Loucy (cell line): Measurements from ENCODE around the gene CYYR1.

Experiments used
- H2AFZ ChIP-seq: fragments of 200-600 bp; sonication (generic); 2 replicates; pipeline ENCODE4 v1.6.0; 2016; ENCODE audit warnings: antibody characterized with exemption, mild to moderate bottlenecking, low read length, moderate library complexity
- H3F3A ChIP-seq: fragments of 200-600 bp; 2 replicates; pipeline ENCODE4 v1.6.0; 2016; ENCODE audit warnings: antibody characterized with exemption, low read depth, mild to moderate bottlenecking
- H3K27me3 ChIP-seq: fragments of 200-600 bp; sonication (generic); 2 replicates; pipeline ENCODE4 v1.6.1; 2014; ENCODE audit warnings: low read length, mild to moderate bottlenecking; ENCODE audit not compliant: insufficient read depth, poor library complexity, severe bottlenecking
- H3K36me3 ChIP-seq: fragments of 200-600 bp; sonication (generic); 2 replicates; pipeline ENCODE4 v1.6.1; 2016; ENCODE audit warnings: low read length; ENCODE audit not compliant: insufficient read depth
- H3K4me1 ChIP-seq: fragments of 200-600 bp; sonication (generic); 2 replicates; pipeline ENCODE4 v1.5.1; 2014; ENCODE audit warnings: low read length, mild to moderate bottlenecking; ENCODE audit not compliant: insufficient read depth, poor library complexity, severe bottlenecking
- H3K4me2 ChIP-seq: fragments of 200-600 bp; sonication (generic); 2 replicates; pipeline ENCODE4 v1.6.0; 2014; ENCODE audit warnings: antibody characterized with exemption, low read length, low read depth, mild to moderate bottlenecking; ENCODE audit not compliant: poor library complexity, severe bottlenecking
- H3K4me3 ChIP-seq: fragments of 200-600 bp; sonication (generic); 2 replicates; pipeline ENCODE4 v1.5.1; 2014; ENCODE audit warnings: low read length, mild to moderate bottlenecking, mixed read lengths; ENCODE audit not compliant: poor library complexity, severe bottlenecking
- H3K79me2 ChIP-seq: fragments of 200-600 bp; sonication (generic); 2 replicates; pipeline ENCODE4 v1.6.1; 2014; ENCODE audit warnings: low read length; ENCODE audit not compliant: insufficient read depth
- H3K9ac ChIP-seq: fragments of 200-600 bp; sonication (generic); 2 replicates; pipeline ENCODE4 v1.6.0; 2014; ENCODE audit warnings: mild to moderate bottlenecking, low read depth, low read length, moderate library complexity; ENCODE audit not compliant: poor library complexity, severe bottlenecking
- H3K9me2 ChIP-seq: fragments of 200-600 bp; sonication (generic); replicated peaks from 2 replicates; pipeline ENCODE4 v1.6.1; 2016; ENCODE audit warnings: low read depth, low read length, mixed read lengths
- H3K9me3 ChIP-seq: fragments of 200-600 bp; sonication (generic); 2 replicates; pipeline ENCODE4 v1.6.1; 2014; ENCODE audit warnings: mild to moderate bottlenecking, antibody characterized with exemption, low read length, low read depth; ENCODE audit not compliant: insufficient read depth
- H4K20me1 ChIP-seq: fragments of 200-600 bp; sonication (generic); 2 replicates; pipeline ENCODE4 v1.6.0; 2014; ENCODE audit warnings: antibody characterized with exemption, low read length, mild to moderate bottlenecking; ENCODE audit not compliant: insufficient read depth, poor library complexity, severe bottlenecking
- CTCF ChIP-seq: fragments of 200-600 bp; sonication (generic); conservative IDR thresholded peaks from 2 replicates; pipeline ENCODE4 v1.5.1; 2014; ENCODE audit warnings: mild to moderate bottlenecking, antibody characterized with exemption, low read length
- EZH2phosphoT487 ChIP-seq: fragments of 200-600 bp; IDR thresholded peaks from 2 replicates; pipeline ENCODE4 v1.6.1; 2018; ENCODE audit warnings: antibody characterized with exemption, mild to moderate bottlenecking, moderate library complexity, borderline replicate concordance

Gene CYYR1

DNA sequence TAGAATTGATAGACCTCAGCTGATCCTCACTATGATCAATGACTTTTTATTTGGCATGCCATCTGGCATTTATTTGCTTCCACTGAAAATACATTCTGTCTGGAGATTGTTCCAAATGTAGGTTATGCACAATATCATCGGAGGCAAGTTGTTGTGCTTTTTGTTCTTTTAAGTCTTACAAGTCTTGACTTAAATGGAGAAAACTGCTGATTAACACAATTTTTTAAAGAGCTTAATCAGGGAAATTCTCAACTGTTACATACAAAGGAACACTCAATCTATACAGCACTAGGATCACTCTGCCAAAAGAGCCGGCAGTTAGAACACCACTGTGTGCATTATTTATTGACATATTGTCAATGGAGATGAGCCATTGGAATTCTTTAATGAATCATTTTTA lies 19.2 kb downstream of the CYYR1 start:
- Histone ChIP-seq H3K4me3 (no peak overlapping the region), H3F3A (no peaks in the 10 kb centered on the region)
- TF ChIP-seq EZH2phosphoT487, result no peak
- TF ChIP-seq CTCF, result no peak

GRCh38 chr21:26550326-26550725 lies 22.8 kb downstream of the CYYR1 start:
- Histone ChIP-seq H4K20me1 (no peaks in the 10 kb centered on the region), H3K4me1 (no peaks in the 10 kb centered on the region), H3K9me3 (no peaks in the 10 kb centered on the region), H3K36me3 (no peaks in the 10 kb centered on the region), H3K79me2 (no peaks in the 10 kb centered on the region), H3K9ac (no peak overlapping the region), H3K27me3 (no peaks in the 10 kb centered on the region), H3K4me2 (no peak overlapping the region), H3K9me2 (no peaks in the 10 kb centered on the region), H3K4me3 (no peak overlapping the region), H3F3A (no peaks in the 10 kb centered on the region), H2AFZ (no peak overlapping the region)
- TF ChIP-seq CTCF (no peak), EZH2phosphoT487 (no peak)

More for the DNA sequence above, 19.2 kb downstream of the CYYR1 start:
- no peaks in the 10 kb centered on the region for H3K9me3 ChIP-seq
- H3K9me2 ChIP-seq, result no peaks in the 10 kb centered on the region
- no peak overlapping the region for H3K9ac ChIP-seq
- H3K4me1 ChIP-seq, result no peaks in the 10 kb centered on the region
- no peaks in the 10 kb centered on the region for H3K79me2 ChIP-seq
- no peaks in the 10 kb centered on the region for H3K36me3 ChIP-seq
- H3K4me2 ChIP-seq, result no peak overlapping the region
- no peaks in the 10 kb centered on the region for H3K27me3 ChIP-seq
- H2AFZ ChIP-seq, result no peak overlapping the region
- no peaks in the 10 kb centered on the region for H4K20me1 ChIP-seq

- H3K27me3 ChIP-seq, result no peaks in the 10 kb centered on the region
- no peaks in the 10 kb centered on the region for H3K9me3 ChIP-seq
- H3K4me3 ChIP-seq, result no peak overlapping the region
- H3K9ac ChIP-seq, result no peak overlapping the region
- no peak overlapping the region for H3K4me2 ChIP-seq
- H3K4me1 ChIP-seq, result no peaks in the 10 kb centered on the region
- no peaks in the 10 kb centered on the region for H3K36me3 ChIP-seq
- no peak overlapping the region for H2AFZ ChIP-seq
- H3K79me2 ChIP-seq, result no peaks in the 10 kb centered on the region
- H3F3A ChIP-seq, result no peaks in the 10 kb centered on the region
- TF ChIP-seq CTCF (no peak), EZH2phosphoT487 (no peak)
- H4K20me1 ChIP-seq, result no peaks in the 10 kb centered on the region
- no peaks in the 10 kb centered on the region for H3K9me2 ChIP-seq
These were observed 26.5 kb downstream of the CYYR1 start for GRCh38 chr21:26546446-26547097.
